GM19043 (cell line): ENCODE results near the gene DMAC2L.

Source experiments
- ATAC-seq: cut with Tn5 transposase; IDR thresholded peaks from one replicate; pipeline ENCODE4 v1.9.1; 2021; ENCODE audit warnings: low read depth; ENCODE audit not compliant: unreplicated experiment

DMAC2L gene

DNA sequence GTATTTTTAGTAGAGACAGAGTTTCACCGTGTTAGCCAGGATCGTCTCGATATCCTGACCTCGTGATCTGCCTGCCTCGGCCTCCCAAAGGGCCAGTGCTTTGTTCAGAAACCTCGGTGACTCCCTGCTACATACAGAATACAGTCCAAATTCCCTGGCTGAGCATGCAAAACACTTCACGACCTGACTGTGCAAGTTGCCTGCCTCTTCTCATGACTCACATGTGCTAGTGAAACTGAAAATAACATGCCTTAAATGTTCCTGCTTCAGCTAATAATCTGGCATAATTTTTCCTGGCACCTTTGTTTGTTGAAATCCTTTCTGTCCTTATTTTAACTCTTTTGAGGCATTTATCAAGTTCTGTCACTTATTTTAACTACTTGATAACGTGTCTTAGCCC, 8.2 kb downstream of the DMAC2L start:
- ATAC-seq: peak; percentile 16

DNA sequence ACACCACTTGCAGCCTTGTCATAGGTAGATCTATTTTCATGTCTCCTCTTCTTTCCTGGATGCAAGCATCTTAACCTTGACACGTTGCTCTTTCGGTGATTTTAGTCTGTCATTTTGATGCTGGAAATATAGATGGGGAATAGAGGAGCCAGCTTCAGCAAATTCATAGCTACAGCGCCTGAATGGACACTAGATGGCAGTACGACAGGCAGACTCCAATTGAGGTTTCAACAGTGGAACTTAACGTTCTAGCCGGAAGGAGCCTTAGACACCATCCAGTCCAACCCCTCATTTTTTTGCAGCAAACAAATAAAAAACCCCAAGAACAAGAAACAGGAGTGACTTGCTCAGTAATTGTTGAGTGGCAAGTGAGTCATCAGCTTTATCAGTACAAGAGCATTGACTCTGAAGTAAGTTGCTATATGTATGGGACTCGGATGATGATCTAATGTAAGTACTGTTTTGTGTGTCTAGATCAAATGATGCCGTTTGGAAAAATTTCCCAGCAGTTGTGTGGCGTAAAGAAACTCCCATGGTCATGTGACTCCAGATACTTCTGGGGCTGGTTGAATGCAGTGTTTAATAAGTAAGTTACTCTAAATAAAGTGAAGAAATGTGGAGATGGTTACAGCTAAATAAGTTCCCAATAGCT, 9.0 kb downstream of the DMAC2L start:
- peak; percentile 93 for ATAC-seq

DNA sequence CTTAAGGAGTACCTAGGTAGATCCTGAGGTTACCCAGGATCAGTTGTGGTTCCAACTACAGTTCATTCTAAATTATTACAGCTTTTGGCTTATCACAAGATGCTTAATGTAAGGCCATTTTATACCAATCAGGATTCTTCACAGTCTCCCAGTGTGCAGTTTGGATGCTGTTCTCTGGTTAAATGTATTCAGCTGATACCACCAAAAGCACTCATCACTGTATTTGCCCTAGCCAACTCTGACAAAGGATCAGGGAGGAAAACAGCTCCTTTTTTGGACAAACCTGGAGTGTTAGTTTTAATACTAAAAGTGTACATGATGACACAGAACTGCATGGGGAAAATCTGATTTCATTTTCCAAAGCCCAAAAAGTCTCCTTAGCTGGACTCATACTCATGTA, 19.5 kb downstream of the DMAC2L start:
- no peak for ATAC-seq

DNA sequence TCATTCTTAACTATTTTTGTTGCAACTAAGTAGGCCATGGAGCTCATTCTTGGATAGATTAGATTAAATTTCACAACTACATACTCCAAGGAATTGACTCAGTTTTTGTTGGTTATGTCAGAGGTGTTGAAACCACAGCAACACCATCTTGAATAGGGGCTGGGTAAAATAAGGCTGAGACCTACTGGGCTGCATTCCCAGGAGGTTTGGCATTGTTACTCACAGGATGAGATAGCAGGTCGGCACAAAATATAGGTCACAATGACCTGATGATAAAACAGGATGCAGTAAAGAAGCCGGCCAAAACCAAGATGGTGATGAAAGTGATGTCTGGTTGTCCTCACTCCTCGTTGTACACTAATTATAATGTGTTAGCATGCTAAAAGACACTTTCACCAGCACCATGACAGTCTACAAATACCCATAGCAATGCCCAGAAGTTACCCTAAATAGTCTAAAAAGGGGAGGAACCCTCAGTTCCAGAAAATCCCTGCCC, 20.9 kb downstream of the DMAC2L start:
- ATAC-seq: no peak

DNA sequence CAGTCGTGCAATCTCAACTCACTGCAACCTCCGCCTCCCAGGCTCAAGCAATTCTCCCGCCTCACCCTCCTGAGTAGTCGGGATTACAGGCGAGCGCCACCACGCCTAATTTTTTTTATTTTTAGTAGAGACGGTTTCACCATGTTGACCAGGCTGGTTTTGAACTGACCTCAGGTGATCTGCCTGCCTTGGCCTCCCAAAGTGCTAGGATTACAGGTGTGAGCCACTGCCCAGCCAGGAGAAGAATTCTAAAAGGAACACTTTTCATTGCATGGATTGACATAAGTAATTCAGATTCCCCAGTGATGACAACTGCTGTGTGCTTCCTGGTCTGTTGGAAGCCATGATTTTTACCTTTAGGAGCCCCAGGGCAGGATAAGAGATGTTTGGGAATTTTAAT, 22.1 kb downstream of the DMAC2L start:
- no peak for ATAC-seq

DNA sequence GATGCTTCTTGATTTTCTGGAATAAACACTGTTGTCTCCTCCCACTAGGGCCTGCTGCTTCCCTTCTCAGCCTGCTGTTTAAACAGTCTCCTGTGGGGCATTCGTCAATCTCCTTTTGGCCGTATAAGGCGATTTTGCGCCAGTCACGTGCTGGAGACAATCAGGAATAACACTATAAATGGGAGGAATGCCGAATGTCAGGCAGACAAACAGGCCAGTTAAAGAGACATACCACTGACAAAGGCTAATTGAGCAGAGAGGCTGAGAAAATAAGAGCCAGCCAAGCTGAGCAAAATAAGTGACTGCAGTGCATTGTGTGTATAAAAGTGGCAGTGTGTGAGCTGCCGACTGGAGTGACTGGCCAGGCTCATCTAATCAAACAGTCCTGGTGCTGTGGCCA, 23.3 kb downstream of the DMAC2L start:
- ATAC-seq: no peak

DNA sequence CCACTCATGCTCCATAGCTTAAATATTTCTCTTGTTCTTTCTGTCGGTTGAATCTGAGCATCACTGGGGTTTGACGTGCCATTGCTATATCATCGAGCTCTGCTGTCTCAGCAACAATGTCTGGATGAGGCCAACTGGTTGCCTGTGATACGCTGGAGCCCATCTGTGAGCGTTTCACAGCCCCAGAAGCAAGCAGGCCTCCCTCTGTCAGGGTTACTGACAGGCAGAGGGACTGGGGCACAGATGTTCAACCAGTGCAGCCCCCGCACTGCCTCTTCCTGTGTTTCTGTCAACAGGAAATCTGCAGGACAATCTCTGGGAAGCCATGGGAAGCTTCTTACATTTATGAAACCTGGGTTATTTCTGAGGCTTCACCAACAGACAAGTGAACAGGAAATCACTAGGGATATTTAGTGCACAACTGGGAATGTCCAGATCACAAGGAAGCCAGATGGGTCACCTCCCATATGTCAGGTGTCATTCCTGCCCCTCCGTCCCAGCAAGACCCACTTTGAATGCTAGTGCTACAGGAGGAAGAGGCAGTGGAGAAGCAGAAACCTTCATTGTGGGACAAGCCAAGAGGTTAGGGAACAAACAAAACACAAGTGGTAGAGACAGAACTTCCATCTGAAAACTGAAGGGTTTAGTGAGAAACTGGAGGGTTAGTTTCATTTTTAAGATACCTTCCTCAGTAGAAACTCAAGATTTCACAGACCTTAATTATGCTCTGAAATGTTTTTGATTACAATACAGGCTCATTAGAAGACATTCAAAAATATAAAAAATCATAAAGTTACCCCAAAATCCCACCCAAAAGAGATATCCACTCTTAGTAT, 24.1 kb downstream of the DMAC2L start:
- peak; percentile 57 for ATAC-seq

DNA sequence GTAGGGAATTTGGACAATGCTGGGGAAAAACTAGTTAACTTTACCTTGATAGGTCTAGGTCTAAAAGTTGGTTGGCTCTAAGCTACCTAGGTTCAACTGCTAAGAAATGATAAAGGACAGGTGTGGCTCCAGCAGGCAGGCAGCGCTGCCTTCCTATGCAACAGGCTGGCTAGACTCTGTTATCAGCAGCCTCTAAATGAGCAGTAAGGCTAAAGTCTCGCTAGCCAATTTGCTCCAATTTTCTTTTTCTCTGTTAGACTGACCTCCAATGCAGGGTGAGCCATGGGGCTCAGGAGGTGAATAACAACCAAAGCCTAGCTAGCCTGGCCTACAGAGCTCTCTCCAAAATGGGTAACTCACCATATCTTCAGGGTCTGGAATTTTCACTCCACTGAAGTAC, 26.5 kb downstream of the DMAC2L start:
- no peak for ATAC-seq

DNA sequence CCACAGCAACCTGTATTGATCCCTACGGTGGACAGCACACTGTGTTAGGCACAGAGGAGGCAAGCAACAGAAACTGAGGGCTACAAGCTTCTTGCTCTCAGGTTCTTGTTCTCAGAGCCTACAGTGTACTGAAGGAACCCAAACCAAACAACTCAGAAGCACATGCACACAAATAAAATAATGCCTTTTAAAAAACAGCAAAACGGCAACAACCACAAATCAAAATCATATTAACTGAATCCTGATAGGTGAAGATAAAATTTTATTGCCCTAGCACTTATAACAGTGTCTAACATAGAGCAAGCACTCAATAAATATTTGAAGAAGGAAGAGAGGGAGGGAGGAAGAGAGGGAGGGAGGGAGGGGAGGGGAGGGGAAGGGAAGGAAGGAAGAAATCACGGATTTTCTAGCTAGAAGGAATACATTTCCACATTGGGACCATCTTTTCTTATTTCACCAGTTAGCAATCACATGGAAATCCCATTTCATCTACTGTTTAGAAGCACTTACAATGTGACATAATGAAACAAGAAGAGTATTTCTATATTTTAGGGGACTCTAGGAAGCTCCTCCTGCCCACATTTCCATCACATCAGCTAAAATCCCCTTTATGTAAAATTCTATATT, 27.2 kb downstream of the DMAC2L start:
- no peak for ATAC-seq

DNA sequence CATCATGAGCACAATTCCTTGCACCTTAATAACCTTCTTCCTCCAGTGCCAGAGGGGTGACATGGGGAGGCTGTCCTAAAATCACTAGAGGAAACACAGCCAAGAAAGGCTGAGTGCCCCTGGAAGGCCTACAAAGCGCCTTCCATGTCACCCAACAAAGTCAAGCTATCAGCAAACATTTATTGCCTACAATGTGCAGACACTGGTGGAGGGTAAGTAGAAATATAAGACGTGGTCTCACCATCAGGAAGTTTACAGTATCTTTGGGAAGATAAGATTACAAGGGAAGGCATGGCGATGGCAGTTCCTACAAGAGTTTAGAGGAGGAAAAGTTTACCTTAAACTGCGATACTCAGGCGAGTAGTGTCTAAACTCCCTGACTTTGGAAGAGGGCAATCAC, 27.9 kb downstream of the DMAC2L start:
- no peak for ATAC-seq

DNA sequence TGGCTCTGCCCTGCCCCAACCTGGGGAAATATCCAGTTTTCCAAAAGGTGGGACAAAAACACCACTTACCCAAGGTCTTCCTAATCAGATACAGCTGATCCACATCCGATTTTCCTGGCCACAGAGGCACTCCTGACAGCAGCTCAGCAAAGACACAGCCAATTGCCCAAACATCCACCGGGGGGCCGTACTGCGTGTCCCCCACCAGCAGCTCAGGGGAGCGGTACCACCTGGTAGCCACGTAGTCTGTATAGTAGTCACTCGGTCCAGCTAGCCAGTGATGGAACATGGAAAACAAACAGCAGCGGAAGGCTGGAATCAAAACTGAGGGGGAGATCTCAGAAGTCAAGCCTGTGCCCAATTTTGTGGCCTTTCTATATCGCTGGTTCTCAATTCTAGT, 28.8 kb downstream of the DMAC2L start:
- ATAC-seq: no peak

DNA sequence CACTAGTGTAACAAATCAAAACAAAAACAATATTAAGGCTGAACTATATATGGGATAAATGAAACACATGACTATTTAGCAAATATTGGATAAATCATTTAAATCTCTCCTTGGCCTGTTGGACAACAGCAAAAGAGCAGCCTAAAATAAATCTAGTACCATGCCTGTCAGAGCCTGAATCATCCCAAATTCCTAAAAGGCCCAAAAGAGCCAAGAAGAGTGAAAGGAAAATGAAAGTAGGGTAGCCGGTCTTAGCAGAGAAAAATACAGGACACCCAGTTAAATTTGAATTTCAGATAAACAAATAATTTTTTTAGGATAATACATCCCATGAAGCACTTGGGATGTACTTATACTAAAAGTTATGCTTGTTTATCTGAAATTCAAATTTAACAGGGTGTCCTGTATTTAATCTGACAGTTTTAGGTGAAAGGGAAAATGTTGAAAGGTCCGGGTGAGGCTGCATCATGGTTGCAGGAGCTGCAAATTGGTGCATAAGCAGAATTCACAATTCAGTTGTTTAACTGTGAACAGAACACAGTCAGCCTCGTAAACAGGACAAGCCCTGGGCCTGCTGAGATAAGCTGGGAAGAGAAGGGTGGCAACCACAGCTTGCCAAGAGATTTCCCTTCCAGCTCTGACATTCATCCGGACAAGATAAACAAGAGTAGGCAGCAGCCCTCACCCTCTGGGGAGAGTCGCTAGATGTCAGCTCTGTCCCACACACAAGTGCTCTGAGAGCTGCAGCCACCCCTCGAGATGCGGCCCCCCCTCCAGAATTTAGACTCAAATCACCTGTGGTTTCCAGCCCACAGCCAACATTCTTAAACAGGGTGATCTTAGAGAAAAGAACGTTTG, 30.3 kb downstream of the DMAC2L start:
- ATAC-seq: no peak

DNA sequence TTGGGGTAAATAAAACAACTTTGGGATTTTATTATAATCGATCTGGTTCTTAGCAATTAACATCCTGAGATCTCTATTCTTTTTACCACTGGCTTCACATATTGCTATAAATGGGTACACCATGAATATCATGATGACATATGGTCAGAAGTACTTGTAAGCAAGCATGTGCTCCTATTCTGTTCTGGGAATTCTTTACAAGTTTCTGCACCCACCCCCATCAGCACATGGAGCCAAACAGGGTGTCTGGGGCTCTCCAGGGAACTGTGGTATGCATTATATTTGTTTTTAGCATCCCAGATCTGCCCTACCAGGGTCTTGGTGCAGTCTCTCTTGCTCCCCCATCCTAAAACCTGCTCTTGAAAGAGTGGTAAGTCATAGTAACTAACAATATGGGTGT, 31.3 kb downstream of the DMAC2L start:
- no peak for ATAC-seq

DNA sequence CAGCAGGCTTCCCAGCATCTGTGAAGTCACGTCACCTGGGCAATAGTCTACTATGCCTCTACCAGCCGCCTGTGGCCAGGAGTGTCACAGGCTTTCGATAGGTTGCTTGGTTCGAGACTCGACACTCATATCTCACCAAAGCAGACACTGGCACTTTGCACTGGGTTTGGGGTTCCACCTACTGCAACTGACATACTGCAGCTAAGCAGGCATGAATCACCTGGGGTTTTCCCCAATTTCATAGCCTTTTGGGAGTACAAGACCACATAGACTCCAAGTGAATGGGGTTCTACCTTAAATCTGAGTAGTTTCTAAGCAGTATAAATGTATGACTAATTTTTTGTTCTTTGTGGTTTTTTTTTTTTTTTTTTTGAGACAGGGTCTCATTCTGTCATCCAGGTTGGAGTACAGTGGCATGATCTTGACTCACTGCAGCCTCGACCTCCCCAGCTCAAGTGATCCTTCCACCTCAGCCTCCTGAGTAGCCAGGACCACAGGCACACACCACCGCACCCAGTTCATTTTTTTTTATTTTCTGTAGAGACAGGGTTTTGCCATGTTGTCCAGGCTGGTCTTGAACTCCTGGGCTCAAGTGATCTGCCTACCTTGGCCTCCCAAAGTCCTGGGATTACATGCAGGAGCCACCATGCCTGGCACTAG, 32.1 kb downstream of the DMAC2L start:
- ATAC-seq: peak; percentile 73

DNA sequence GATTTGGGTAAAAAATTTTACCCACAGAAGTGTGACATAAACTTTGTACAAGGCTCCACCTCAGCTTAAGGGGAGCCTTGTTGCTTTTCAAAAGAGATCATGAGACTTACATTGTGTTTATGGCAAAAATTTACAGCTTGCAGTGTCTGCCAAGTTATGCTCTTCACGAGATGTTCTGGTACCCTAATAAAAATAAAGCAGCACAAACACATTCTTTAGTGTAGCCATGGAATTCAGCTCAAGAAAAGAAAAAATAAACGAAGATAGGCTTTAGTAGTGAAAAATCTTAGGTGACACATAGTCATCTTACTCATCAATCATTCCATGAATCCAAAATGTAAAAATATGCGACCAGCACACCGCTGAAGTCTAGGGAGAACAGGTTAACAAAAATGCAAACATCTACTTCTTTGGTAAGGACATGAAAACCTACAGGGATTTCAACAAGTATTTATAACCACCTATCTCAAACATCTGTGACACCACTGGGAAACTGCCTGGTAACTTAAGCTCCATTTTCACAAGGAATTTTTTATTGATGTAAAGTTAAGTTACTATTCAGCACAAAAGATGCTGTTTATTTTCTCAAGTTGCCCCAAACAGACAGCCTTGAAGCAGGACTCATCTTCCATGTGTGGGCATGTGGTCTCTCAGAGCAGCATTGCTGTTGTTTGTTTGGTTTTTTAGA, 32.9 kb downstream of the DMAC2L start:
- no peak for ATAC-seq

DNA sequence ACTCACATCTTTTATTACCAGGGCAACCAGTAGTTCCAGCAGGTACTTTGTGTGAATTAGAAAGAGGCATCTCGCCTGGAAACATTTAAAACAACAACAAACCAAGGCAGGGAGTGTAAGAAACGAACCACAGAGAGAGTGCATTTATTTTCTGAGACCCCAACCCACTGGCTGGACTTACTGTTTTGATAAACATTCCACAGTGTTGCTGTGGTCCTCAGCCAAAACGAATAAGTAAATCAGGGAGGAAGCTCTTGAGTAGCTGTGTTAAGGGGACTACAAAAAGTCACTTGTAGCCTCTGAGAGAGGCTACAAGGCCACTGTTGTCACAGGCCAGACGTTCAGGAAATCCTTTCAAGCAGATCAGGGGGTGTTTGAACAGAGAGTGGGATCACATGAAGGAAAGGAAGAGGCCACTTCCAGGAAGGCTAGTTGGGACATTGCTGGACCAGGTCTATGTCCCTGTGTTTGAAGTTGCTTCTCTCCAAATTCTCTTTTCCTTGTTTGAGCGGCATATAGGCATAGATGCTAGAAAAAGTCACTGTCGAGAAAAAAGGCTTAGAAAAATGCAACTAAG, 33.8 kb downstream of the DMAC2L start:
- ATAC-seq: no peak

DNA sequence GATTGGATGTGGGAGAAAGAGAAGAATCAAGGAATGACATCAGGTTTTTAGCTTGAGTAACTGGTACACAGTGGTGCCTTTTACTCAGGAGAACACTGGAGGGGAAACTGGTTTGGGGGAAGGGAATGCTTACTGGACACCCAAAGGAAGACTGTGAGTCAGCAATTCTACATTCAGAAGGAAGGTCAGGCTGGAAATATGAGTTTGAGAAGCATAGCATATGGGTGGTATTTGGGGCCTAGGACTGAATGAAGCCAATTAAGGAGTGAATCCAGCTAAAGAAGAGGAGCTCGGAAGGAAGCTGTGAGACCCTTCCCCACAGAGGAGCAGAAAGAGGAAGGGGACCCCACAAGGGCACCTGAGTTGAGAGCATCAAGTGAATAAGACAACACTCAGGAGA, 35.4 kb downstream of the DMAC2L start:
- no peak for ATAC-seq

DNA sequence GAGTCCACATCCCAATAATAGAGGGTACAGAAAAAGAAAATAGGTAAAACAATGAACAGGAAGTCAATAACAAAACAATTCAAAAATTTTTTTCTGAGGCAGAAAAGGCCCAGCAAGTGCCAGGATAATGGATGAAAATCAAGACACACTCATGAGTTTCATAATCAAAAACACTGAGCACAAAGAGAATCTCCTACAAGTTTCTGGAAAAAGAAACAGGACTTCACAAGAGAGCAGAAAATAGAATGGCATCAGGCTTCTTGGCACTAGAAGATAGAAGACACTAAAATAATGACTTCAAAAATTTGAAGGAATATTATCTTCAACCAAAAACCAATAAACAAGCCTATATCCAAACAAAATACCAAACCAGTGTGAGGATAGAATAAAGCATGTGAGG, 36.8 kb downstream of the DMAC2L start:
- ATAC-seq: no peak

DNA sequence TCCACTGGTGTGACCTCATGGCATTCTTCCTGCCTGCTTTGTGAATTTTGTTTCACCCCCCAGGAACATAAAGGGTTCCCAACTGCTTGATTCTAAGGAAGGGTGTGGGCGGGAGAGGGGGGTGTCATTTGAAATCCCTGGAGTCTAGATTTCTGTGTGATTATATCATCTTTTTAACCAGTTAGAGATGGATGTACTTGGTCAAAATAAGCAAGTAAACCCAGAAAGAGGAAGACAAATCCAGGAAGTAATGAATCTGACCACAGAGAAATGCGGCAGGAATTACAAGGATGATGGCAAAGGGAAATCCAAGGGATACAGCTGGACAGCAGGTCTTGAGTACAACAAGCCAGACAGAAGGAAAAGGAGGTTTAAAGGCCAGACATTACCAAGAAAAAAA, 38.9 kb downstream of the DMAC2L start:
- ATAC-seq: no peak
